ENCODE data around the gene SLC66A2.
"Not testable (repeated sequence)": the region's sequence is repeated elsewhere in the genome, so short reads cannot be mapped to it uniquely, and the experiment has no call there.

SLC66A2 gene

DNA sequence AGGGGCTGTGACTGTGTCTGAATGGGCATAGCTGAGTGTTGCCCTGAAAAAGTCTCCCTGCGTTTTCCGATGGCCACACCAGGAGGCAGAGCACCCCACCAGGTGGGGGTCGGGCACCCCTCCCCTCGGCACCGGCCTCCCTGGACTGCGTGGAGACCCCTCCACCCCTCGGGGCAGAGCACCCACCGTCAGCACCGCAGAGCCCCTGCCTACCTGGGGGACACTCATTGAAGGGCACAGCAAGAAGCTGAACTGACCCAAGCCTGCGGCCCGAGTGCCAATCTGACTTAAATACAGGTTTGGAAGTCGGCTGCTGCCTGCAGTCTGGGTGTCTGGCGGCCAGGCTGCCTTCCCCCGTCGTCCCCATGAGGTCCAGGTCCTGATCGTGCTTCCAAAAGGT lies 83.8 kb downstream of the SLC66A2 start:
- DNase-seq (ENCODE audit: low read depth): no peak

- no peak for DNase-seq (ENCODE audit: low read depth)
Measured at GRCh38 chr18:79866889-79867574, 84.4 kb downstream of the SLC66A2 start.

- DNase-seq (ENCODE audit: low read depth): not testable (repeated sequence)
Measured at GRCh38 chr18:79865951-79866350, 85.5 kb downstream of the SLC66A2 start.

GRCh38 chr18:79864955-79865354 lies 86.5 kb downstream of the SLC66A2 start:
- not testable (repeated sequence) for DNase-seq (ENCODE audit: low read depth)

DNA sequence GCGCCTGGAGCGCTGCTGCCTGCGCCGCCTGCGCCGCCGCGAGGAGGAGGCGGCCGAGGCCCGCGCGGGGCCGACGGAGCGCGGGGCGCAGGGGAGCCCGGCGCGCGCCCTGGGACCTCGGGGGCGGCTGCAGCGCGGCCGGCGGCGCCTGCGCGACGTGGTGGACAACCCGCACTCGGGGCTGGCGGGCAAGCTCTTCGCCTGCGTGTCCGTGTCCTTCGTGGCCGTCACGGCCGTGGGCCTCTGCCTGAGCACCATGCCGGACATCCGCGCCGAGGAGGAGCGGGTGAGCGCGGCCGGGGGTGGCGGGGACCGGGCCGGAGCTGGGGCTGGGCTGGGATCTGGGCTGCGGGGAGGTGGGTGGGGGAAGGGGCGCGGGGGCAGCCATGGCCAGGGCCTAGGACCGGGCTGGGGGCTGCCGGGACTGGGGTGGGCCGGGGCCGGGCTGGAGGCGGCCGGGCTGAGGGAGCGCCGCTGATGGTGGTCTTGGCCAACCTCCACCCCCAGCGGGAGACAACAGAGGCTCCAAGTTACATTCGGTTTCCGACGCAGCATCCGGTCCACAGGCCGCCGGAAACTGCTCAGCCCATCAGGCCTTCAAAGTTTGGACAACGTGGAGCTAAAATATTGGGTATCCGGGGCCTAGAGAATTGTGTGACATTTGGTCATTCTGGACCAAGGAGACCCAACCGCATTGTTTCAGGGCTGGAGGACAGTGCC lies 87.3 kb downstream of the SLC66A2 start:
- DNase-seq (ENCODE audit: low read depth): no peak

DNA sequence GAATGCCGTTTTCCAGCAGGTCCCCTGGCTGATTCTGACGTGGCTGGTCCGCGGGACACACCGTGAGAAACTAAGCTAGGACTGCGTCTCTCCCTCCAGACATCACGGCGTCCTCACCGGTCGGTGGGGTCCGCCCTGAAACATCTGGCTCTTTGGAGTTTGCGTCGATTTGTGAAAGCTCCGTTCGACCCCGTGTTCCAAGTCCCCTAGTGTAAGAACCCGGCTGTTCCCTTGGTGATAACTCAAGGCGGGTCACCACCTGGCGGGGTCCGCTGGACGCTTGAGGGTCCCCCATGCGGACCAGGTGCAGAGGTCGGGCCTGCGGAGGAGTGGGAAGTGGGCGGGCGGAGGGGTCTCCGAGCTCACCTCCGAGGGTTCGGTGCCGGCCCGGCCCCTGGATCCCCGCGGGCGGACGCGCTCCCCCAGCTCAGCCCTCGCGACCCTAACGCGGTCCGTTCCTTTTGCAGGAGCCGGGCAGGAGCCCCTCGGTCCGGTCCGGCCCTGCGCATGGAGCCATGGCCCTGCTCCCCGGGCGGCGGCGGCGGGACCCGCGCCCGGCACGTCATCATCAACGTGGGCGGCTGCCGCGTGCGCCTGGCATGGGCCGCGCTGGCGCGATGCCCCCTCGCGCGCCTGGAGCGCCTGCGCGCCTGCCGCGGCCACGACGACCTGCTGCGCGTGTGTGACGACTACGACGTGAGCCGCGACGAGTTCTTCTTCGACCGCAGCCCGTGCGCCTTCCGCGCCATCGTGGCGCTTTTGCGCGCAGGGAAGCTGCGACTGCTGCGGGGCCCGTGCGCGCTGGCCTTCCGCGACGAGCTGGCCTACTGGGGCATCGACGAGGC lies 88.1 kb downstream of the SLC66A2 start:
- DNase-seq (ENCODE audit: low read depth): no peak

- no peak for DNase-seq (ENCODE audit: low read depth)
Measured at GRCh38 chr18:79862562-79862961, 88.9 kb downstream of the SLC66A2 start.

GRCh38 chr18:79861687-79862086 lies 89.8 kb downstream of the SLC66A2 start:
- DNase-seq (ENCODE audit: low read depth): no peak

DNA sequence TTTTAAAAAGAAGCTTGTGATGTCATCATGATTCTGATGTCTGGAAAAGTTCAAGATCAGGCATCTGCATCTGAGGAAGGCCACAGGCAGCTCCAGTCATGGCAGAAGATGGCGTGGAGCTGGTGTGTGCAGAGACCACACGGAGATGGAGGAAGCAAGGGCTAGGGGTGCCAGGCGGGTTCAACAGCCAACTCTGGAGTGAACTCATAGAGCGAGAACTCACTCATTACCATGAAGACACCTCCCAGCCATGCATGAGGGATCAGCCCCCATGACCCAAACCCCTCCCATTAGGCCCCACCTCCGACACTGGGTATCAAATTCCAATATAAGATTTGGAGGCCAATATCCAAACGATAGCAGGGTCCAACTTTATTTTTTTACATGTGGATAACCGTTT lies 92.1 kb downstream of the SLC66A2 start:
- DNase-seq (ENCODE audit: low read depth): no peak

DNA sequence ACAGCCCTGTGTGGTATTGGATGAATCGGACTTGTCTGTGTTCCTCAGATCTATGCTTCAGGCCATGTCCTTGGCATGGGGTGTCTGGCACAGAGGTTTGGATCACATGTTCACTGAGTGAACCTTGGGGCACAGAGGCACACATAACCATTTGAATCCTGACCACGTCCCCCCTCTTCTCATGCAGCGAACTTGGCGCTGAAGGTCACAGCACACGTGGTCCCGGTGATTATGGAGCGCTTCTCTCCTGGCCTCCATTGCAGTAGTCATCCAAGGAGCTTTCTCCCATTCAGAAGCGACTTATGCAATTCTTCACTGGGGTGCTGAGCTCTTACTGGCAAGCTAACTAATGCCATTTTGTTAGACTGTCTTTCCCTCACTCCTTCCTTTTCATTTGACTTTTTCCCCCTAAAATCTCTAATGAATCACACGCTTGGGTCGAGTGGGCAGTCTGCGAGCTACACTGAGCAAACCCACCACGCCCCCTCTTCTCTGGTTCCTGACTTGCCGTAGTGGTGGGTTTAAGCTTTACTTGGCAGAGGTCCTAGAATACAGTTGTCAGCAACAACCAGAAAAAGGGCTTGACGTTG lies 94.3 kb downstream of the SLC66A2 start:
- DNase-seq (ENCODE audit: low read depth): no peak

GRCh38 chr18:79856119-79857007 lies 95.1 kb downstream of the SLC66A2 start:
- DNase-seq (ENCODE audit: low read depth): no peak

- no peak for DNase-seq (ENCODE audit: low read depth)
Measured at GRCh38 chr18:79855147-79855933, 96.1 kb downstream of the SLC66A2 start.

DNA sequence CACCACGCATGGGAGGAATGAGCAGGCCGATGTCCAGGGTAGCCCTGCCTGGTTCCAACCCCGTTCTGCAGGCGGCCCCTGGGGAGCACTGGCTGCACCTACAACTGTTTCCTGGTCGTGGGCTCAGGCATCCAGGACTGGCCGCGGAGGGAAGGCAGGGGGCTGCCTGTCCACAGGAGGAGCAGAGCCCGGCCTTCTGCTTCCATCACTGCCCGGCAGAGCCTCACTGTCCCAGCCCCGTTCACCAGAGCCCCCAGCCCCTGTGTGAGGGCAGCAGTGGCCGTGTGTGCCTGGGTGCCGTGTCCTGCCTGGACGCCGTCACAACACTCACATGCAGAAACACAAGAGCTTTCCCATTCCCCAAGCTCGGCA lies 97.5 kb downstream of the SLC66A2 start:
- no peak for DNase-seq (ENCODE audit: low read depth)

GRCh38 chr18:79853303-79853992 lies 98.0 kb downstream of the SLC66A2 start:
- DNase-seq (ENCODE audit: low read depth): no peak

DNA sequence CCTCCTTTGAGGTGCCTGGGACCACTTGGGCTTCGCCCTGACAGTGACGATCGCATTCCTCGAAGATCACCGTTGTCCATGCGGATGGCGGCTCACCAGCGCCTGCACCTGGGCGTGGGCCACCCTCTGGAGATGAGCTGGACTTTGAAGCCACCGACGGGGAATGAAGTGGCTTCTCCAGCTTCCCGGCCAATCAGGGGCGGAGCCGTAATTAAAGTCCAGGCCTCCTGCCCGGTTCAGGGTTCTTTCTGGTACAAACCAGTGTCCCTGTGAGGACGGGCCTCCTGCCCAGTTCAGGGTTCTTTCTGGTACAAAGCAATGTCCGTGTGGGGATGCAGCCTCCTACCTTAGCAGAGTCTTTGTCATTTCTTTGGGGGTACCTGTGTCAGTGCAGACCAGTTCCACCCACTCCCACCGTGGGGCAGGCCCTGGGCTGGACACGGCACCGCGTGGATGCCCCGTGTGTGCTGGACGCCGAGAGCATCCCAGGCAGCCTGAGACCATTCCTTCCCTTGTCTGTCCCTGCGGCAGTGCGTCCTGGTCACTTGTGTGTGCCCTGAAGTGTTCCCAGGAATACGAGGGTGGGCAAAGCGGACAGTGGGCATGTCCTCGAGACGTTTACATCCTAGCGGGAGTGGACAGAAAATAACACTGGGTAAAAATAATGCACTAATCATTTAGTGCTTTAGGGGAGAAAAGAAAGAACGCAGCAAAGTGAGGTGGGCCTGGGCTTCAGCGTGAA lies 98.7 kb downstream of the SLC66A2 start:
- no peak for DNase-seq (ENCODE audit: low read depth)

All from T follicular helper cell (primary cell).